Fibroblast of mammary gland (primary cell): ENCODE measurements around the gene PHLDB3.

ENCODE experiments used
- DNase-seq: peaks from one replicate; pipeline ENCODE4 v3.0.0-alpha.2; 2010; ENCODE audit warnings: low read depth
- H3K4me3 ChIP-seq: 2 replicates; pipeline ENCODE4 v1.5.1; 2011; ENCODE audit warnings: low read depth, mild to moderate bottlenecking, low read length, moderate library complexity; ENCODE audit not compliant: control insufficient read depth
- CTCF ChIP-seq: conservative IDR thresholded peaks from 2 replicates; pipeline ENCODE4 v1.5.1; 2011; ENCODE audit warnings: low read depth, low read length, inconsistent platforms; ENCODE audit not compliant: control insufficient read depth, insufficient read depth

PHLDB3 gene

DNA sequence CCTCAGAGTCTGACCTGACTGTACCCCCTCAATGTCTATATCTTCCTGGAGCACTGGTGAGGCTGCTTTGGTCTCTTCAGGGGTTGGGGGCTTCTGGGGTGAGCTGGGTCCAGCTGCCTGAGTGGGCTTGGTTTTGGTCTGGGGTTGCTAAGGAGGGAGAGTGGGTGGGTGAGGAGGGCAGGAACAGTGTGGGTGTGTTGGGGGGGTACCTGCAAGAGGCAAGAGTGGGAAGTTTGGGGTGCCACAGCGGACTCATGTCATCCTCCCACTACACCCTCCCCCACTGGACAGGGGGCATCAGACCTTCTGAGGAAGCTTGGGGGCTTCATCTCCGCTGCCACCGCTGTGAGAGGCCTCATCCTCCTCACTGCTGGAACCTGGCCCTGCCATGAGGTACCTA lies 42.0 kb upstream of the PHLDB3 start:
- TF ChIP-seq CTCF = no peak
- no peak overlapping the region for H3K4me3 ChIP-seq
- no peak for DNase-seq

DNA sequence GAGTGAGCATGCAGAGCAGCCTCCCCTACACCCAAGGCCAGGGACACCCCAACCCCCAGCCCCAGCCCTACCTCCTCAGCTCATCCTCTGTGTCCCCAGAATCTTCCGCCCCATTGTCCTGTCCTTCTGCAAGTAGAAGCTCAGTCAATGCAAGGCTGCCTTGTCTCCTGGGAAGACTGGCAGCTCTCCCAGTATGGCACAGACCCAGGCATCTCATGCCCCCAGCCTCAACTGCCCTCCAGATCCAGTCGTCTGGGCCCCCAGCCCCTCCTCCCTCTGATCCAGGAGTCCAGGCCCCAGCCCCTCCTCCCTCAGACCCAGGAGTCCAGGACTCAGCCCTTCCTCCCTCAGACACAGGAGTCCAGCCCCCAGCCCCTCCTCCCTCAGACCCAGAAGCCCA lies 41.4 kb upstream of the PHLDB3 start:
- no peak for TF ChIP-seq CTCF
- H3K4me3 ChIP-seq = no peak overlapping the region
- no peak for DNase-seq

GRCh38 chr19:43545276-43545675 lies 40.7 kb upstream of the PHLDB3 start:
- no peak for TF ChIP-seq CTCF
- no peak for DNase-seq
- no peak overlapping the region for H3K4me3 ChIP-seq

DNA sequence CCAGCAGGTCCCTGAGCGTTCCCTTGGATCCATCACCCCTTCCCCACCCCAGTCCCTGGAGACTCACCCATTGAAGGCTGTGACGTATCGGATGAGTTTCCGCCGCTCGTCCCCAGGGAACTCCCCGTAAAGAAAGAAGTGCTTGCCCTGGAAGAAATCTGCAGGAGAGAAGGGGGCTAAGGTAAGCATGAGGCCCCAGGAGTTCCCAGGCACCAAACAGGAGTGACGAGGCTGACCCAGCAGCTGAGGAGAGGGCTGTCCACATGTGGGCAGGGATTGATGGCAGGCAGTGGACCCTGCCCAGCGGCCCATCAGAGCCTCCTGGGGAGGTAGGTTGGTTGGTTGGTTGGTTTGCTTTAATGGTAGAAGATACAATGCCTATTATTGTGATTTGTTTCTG lies 39.5 kb upstream of the PHLDB3 start:
- H3K4me3 ChIP-seq = no peak overlapping the region
- no peak for DNase-seq
- TF ChIP-seq CTCF = no peak

DNA sequence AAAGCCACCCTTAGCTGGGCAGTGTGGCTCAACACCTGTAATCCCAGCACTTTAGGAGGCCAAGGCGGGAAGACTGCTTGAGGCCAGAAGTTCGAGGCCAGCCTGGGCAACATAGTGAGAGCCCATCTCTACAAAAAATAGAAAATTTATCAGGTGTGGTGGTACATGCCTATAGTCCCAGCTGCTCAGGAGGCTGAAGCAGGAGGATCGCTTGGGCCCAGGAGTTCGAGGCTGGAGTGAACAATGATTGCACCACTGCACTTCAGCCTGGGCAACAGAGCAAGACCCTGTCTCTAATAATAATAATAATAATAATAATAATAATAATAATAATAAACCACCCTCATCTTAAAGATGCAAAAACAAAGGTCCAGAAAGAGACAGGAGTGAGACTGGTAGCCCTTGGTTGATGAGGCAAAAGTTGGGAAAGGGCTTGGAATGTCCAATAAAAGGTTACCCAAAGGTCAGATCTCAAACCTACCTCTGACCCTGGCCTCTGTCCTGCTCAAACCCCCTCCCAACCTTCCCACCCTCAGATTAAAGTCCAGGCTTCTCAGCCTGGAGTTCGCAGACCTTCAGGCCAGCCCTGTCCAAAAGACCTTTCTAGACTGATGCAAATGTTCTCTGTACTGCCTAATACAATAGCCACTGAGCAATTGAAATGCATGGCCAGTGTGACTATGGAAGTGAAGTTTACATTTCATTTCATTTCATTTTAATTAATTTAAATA lies 37.5 kb upstream of the PHLDB3 start:
- DNase-seq = no peak
- TF ChIP-seq CTCF = no peak
- H3K4me3 ChIP-seq = no peak overlapping the region

DNA sequence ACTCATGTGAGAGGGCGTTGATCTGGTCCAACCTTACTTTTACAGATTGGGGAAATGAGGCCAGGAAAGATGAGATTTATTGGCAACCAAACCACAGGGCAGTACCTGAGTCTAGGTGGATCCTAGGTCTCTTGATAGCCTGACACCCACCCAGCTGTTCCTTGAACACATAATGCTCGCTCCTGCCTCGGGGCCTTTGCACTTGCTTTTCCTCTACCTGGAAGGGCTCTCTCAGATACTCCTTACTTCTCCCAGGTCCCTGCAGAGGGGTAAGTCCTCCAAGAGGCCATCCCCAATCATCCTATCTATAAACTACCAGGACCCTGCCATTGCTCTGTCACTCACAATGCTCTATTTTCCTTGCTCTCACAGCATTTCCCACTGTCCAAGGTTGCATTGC lies 35.8 kb upstream of the PHLDB3 start:
- no peak overlapping the region for H3K4me3 ChIP-seq
- no peak for DNase-seq
- TF ChIP-seq CTCF = no peak

- TF ChIP-seq CTCF = no peak
- no peak for DNase-seq
- H3K4me3 ChIP-seq = no peak overlapping the region
These were observed 34.4 kb upstream of the PHLDB3 start for GRCh38 chr19:43538922-43539321.
